ENCODE results near the gene TGFA.

Gene TGFA

GRCh38 chr2:70532244-70532935 is 21.2 kb downstream of the TGFA start:
- no peaks in the 10 kb centered on the region for H3K27me3 ChIP-seq (ENCODE audit: insufficient read depth, low read length)
- no peaks in the 10 kb centered on the region for H3K36me3 ChIP-seq (ENCODE audit: insufficient read depth, low read depth, low read length)
- H3K9me3 ChIP-seq (ENCODE audit: insufficient read depth, low read depth, low read length) = no peaks in the 10 kb centered on the region
- H3K27ac ChIP-seq (ENCODE audit: low read length) = no peak overlapping the region
- no peak overlapping the region for H3K9ac ChIP-seq (ENCODE audit: low read depth, low read length)
- H3K4me3 ChIP-seq (ENCODE audit: low read length) = no peak overlapping the region
- no peaks in the 10 kb centered on the region for H3K4me1 ChIP-seq (ENCODE audit: insufficient read depth, low read length)

DNA sequence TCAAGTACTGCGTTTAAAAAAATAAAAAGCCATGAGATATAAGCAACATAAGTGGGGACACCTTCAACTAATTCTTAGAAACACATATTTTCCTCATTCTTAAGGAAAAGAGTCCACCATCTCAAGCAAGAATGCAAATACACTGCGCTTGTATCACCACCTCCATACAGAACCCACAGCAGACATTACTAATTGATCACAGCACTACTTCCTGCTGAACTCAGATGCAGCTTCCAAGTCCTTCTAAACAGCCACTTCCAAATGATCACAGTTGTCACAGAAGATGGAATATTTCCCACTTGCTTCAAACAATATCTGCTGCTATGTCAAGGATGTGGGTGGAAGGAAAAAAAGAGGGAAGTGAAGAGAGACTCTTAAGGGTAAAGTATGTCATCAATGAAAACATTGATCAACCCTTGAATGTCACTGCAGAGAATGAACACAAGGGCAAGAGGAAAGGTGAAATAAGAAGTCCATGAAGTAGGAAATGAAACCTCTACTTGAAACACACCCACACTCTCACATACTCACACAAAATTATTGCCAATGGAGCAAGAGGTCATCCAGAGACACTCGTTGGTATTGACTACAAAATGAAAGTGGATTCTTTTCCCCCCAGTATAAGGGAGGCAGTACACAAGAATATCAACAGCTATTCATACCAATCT is 22.1 kb downstream of the TGFA start:
- Histone ChIP-seq H3K4me3 (ENCODE audit: low read length) (no peak overlapping the region), H3K4me1 (ENCODE audit: insufficient read depth, low read length) (no peaks in the 10 kb centered on the region), H3K27ac (ENCODE audit: low read length) (no peak overlapping the region), H3K9ac (ENCODE audit: low read depth, low read length) (no peak overlapping the region), H3K27me3 (ENCODE audit: insufficient read depth, low read length) (no peaks in the 10 kb centered on the region), H3K9me3 (ENCODE audit: insufficient read depth, low read depth, low read length) (no peaks in the 10 kb centered on the region), H3K36me3 (ENCODE audit: insufficient read depth, low read depth, low read length) (no peaks in the 10 kb centered on the region)

DNA sequence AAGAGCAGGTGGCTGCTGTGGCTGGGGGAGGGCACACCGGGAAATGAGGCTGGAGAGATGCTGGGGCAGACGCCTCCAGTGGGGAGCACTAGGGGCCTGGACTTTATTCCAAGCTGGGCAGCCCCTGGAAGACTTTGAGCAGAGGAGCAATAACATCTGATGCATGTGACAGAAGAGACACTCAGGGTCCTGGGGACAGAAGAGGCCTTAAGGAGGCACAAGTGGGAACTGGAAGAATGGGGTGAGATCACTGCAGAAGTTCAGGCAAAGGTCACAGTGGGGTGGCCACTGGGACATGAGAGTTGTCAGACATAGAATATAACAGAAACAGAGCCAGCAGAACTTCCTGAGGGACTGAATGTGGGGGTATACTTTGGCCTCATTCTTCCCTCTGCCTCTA is 24.0 kb downstream of the TGFA start:
- no peaks in the 10 kb centered on the region for H3K27me3 ChIP-seq (ENCODE audit: insufficient read depth, low read length)
- H3K4me1 ChIP-seq (ENCODE audit: insufficient read depth, low read length) = no peaks in the 10 kb centered on the region
- no peaks in the 10 kb centered on the region for H3K36me3 ChIP-seq (ENCODE audit: insufficient read depth, low read depth, low read length)
- H3K4me3 ChIP-seq (ENCODE audit: low read length) = no peak overlapping the region
- H3K9me3 ChIP-seq (ENCODE audit: insufficient read depth, low read depth, low read length) = no peaks in the 10 kb centered on the region
- no peak overlapping the region for H3K9ac ChIP-seq (ENCODE audit: low read depth, low read length)
- no peak overlapping the region for H3K27ac ChIP-seq (ENCODE audit: low read length)

- H3K27ac ChIP-seq (ENCODE audit: low read length) = no peak overlapping the region
- peaks cover 6% of the 10 kb centered on the region for H3K4me1 ChIP-seq (ENCODE audit: insufficient read depth, low read length)
- H3K4me3 ChIP-seq (ENCODE audit: low read length) = no peak overlapping the region
- H3K27me3 ChIP-seq (ENCODE audit: insufficient read depth, low read length) = no peaks in the 10 kb centered on the region
- H3K9ac ChIP-seq (ENCODE audit: low read depth, low read length) = no peak overlapping the region
- no peaks in the 10 kb centered on the region for H3K9me3 ChIP-seq (ENCODE audit: insufficient read depth, low read depth, low read length)
- H3K36me3 ChIP-seq (ENCODE audit: insufficient read depth, low read depth, low read length) = no peaks in the 10 kb centered on the region
Observed at GRCh38 chr2:70528929-70529328, 24.7 kb downstream of the TGFA start.

GRCh38 chr2:70528276-70528675 is 25.4 kb downstream of the TGFA start:
- H3K9me3 ChIP-seq (ENCODE audit: insufficient read depth, low read depth, low read length) = no peaks in the 10 kb centered on the region
- H3K27me3 ChIP-seq (ENCODE audit: insufficient read depth, low read length) = no peaks in the 10 kb centered on the region
- no peaks in the 10 kb centered on the region for H3K36me3 ChIP-seq (ENCODE audit: insufficient read depth, low read depth, low read length)
- no peak overlapping the region for H3K4me3 ChIP-seq (ENCODE audit: low read length)
- no peak overlapping the region for H3K9ac ChIP-seq (ENCODE audit: low read depth, low read length)
- H3K4me1 ChIP-seq (ENCODE audit: insufficient read depth, low read length) = peaks cover 11% of the 10 kb centered on the region
- H3K27ac ChIP-seq (ENCODE audit: low read length) = no peak overlapping the region

DNA sequence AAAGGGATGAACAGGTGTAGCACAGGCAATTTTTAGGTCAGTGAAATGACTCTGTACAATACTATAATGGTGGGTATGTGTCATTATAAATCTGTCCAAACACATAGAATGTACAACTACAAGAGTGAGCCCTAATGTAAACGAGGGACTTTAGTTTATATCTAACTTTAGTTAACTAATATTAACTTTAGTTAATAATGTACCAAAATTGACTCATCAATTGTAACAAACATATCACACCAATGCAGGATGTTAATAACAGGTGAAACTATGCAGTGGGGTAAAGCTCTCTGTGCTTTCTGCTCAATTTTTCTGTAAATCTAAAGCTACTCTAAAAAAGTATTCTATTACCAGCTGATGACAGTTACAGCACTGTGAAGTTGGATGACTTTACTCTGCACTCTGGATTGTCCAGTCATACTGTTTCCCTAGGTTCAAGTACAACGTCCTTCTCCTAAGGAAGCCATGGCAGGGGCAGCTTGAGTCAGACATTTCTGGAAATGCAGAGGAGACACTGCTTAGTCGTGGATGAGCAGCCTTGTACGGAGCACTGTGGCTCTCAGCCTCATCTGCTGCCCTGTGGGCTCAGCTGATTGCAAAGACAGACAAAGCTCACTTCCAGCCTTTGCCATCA is 26.1 kb downstream of the TGFA start:
- H3K27me3 ChIP-seq (ENCODE audit: insufficient read depth, low read length) = no peaks in the 10 kb centered on the region
- H3K9me3 ChIP-seq (ENCODE audit: insufficient read depth, low read depth, low read length) = no peaks in the 10 kb centered on the region
- H3K4me1 ChIP-seq (ENCODE audit: insufficient read depth, low read length) = peaks cover 11% of the 10 kb centered on the region
- H3K4me3 ChIP-seq (ENCODE audit: low read length) = no peak overlapping the region
- H3K36me3 ChIP-seq (ENCODE audit: insufficient read depth, low read depth, low read length) = no peaks in the 10 kb centered on the region
- no peak overlapping the region for H3K27ac ChIP-seq (ENCODE audit: low read length)
- H3K9ac ChIP-seq (ENCODE audit: low read depth, low read length) = no peak overlapping the region

DNA sequence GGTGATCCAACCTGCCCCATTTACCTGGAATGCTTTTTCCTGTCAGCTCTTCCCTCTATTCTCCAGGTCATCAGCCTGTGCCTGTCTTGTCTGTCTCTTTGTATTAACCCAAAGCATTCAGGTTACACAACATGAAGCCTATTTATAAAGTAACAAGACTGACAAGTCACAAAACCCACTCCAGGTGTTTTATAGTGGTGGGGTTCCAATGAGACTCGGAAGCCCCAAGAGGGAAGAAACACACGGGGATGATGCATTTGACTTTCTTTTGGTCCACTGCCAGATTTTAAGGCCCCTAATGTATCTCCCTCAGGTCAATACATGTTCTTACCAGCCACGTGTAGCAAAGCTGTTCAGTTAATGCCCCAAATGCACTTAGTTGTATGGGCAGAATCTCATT is 27.5 kb downstream of the TGFA start:
- no peak overlapping the region for H3K4me3 ChIP-seq (ENCODE audit: low read length)
- no peaks in the 10 kb centered on the region for H3K27me3 ChIP-seq (ENCODE audit: insufficient read depth, low read length)
- H3K4me1 ChIP-seq (ENCODE audit: insufficient read depth, low read length) = peaks cover 11% of the 10 kb centered on the region
- H3K36me3 ChIP-seq (ENCODE audit: insufficient read depth, low read depth, low read length) = no peaks in the 10 kb centered on the region
- no peaks in the 10 kb centered on the region for H3K9me3 ChIP-seq (ENCODE audit: insufficient read depth, low read depth, low read length)
- H3K27ac ChIP-seq (ENCODE audit: low read length) = no peak overlapping the region
- H3K9ac ChIP-seq (ENCODE audit: low read depth, low read length) = no peak overlapping the region

DNA sequence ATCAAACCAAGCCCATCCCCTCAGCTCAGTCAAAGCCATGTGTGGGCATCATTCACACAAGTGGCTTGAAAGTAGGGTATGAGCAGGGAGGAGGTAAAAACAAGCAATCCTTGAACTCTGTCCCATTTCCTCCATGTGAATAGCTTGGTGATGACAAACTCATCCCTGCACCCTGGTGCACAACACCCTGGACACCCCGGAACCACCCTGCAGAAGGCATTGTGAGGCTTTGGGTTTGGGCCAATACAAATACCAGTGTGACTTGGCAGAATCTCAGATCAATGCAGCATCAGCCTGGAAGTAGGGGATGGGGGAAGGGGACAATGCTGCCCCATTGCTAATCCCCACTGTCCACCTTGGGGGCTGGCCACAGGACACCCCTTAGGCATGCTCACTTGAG is 28.6 kb downstream of the TGFA start:
- Histone ChIP-seq H3K4me3 (ENCODE audit: low read length) (no peak overlapping the region), H3K27me3 (ENCODE audit: insufficient read depth, low read length) (no peaks in the 10 kb centered on the region), H3K9ac (ENCODE audit: low read depth, low read length) (no peak overlapping the region), H3K36me3 (ENCODE audit: insufficient read depth, low read depth, low read length) (no peaks in the 10 kb centered on the region), H3K4me1 (ENCODE audit: insufficient read depth, low read length) (peaks cover 11% of the 10 kb centered on the region), H3K27ac (ENCODE audit: low read length) (no peak overlapping the region), H3K9me3 (ENCODE audit: insufficient read depth, low read depth, low read length) (no peaks in the 10 kb centered on the region)

DNA sequence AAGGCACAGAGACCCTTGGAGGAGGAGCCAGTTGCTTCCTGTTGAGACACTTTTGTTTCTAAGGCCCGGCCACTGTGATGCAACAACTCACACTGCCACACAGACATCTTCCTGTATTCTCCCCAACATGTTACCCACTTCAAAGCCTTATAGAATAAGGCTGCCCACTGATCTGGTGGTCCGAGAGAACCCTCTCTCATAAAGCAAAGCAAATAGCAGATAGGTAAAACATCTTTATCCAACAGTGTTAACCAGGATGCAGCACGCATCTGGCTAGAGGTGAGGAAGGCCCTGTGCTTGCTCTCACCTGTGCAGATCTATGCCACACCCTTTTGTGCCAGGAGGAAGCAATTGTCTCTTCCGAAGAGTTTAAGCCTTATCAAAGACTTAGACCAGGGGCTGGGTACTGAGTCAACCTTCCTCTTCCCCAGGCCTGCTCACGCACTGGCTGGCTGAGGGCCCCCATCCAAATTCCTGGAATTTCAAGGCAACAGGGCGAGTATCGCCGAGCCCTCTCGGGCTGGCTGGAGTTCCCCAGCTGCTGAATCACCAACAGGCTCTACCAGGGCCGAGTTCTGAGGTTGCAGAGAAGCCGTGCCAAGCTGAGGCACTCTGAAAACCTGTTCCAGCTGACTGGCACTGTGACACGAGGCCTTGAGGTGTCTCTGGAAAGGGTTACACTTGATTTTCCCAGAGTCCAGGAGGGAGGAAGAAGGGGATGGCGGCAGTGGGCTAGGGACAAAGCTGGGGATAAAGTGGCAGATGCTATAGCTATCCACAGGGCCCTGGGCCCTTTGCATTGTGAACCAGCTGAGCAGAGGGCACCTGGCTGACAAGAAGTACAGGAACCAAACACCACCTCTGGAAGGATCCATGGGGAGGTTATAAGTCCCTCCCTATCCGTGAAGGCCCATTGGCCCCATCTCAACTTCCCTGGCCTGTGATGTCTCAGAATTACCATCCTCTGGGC is 29.3 kb downstream of the TGFA start:
- Histone ChIP-seq H3K4me3 (ENCODE audit: low read length) (no peak overlapping the region), H3K9me3 (ENCODE audit: insufficient read depth, low read depth, low read length) (no peaks in the 10 kb centered on the region), H3K36me3 (ENCODE audit: insufficient read depth, low read depth, low read length) (no peaks in the 10 kb centered on the region), H3K27ac (ENCODE audit: low read length) (no peak overlapping the region), H3K9ac (ENCODE audit: low read depth, low read length) (no peak overlapping the region), H3K27me3 (ENCODE audit: insufficient read depth, low read length) (no peaks in the 10 kb centered on the region), H3K4me1 (ENCODE audit: insufficient read depth, low read length) (peaks cover 11% of the 10 kb centered on the region)

GRCh38 chr2:70523672-70523995 is 30.0 kb downstream of the TGFA start:
- Histone ChIP-seq H3K9me3 (ENCODE audit: insufficient read depth, low read depth, low read length) (no peaks in the 10 kb centered on the region), H3K4me1 (ENCODE audit: insufficient read depth, low read length) (peaks cover 11% of the 10 kb centered on the region), H3K27ac (ENCODE audit: low read length) (no peak overlapping the region), H3K36me3 (ENCODE audit: insufficient read depth, low read depth, low read length) (no peaks in the 10 kb centered on the region), H3K4me3 (ENCODE audit: low read length) (no peak overlapping the region), H3K9ac (ENCODE audit: low read depth, low read length) (no peak overlapping the region), H3K27me3 (ENCODE audit: insufficient read depth, low read length) (no peaks in the 10 kb centered on the region)

DNA sequence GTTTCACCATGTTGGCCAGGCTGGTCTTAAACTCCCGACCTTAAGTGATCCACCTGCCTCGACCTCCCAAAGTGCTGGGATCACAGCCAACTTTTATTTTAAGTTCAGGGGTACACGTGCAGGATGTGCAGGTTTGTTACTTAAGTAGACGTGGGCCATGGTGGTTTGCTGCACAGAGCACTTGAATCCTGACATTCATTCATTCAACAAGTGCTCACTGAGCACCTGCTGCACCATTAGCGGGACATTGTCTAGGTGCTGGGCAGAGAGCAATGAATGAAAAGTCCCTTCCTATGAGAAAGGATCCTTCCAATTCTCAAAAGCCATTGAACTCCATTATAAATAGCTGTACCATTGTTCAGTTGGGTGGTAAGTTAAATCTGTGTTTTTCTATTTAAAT is 31.0 kb downstream of the TGFA start:
- no peak overlapping the region for H3K4me3 ChIP-seq (ENCODE audit: low read length)
- H3K9me3 ChIP-seq (ENCODE audit: insufficient read depth, low read depth, low read length) = no peaks in the 10 kb centered on the region
- no peak overlapping the region for H3K9ac ChIP-seq (ENCODE audit: low read depth, low read length)
- no peaks in the 10 kb centered on the region for H3K27me3 ChIP-seq (ENCODE audit: insufficient read depth, low read length)
- no peaks in the 10 kb centered on the region for H3K36me3 ChIP-seq (ENCODE audit: insufficient read depth, low read depth, low read length)
- no peak overlapping the region for H3K27ac ChIP-seq (ENCODE audit: low read length)
- H3K4me1 ChIP-seq (ENCODE audit: insufficient read depth, low read length) = peaks cover 11% of the 10 kb centered on the region

Data from iPS-20b (cell line).